Fibroblast of peridontal ligament (primary cell): ENCODE data around the gene CEACAM1.
A peak's percentile ranks its signal among the peaks of the same experiment; 100 is the strongest.
"Not testable (repeated sequence)": the region's sequence is repeated elsewhere in the genome, so short reads cannot be mapped to it uniquely, and the experiment has no call there.

Experiments
- DNase-seq: peaks from one replicate; pipeline ENCODE4 v3.0.0-alpha.2; 2010; ENCODE audit errors: extremely low read depth

Gene CEACAM1

DNA sequence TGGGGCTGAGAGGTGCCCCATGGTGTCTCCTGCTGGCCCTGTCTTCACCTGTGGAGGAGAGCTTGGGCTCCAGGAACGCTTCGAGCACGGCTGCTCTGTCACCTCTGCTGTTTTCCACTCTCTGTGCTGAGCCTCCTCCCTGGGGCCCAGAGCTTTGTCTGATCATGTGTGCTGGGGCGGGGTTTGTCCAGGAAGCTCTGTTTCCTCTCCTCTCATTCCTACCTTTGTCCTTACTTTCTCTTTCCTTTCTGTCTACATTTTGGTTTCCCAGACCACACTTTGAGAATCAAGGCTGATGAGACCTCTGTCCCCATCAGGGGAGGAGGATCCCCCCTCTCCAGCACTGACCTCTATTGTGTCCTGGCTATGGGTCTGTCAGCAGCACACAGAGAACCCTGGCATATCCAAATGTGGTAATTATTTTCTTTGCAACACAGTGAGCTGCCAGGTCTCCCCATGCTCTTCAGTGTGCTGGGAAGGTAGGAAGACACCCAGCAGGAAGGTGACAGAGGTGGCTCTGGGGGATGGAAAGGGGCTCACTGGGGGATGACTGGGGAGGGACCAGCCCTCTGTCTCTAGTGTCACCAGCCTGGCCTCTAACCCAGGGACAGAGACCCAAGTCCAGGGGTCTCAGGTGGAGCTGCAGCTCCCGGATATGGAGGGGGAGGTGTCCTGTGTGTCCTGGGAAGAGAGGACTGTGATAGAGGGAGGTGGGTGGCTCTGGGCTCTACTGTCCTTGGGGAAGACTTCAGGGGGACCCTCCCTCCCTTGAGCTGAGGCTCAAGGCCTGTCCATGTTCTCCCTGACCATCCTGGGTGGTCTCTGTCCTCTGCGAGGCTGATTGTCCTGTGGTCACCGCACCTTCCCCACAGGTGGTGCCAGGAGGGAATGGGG lies at the start of gene CEACAM1:
TSS of gene CEACAM1 (minus strand) at position 128 of the 894 bp plus-strand sequence. CDS start at position 21, 107 bp downstream.
- DNase-seq = no peak

DNA sequence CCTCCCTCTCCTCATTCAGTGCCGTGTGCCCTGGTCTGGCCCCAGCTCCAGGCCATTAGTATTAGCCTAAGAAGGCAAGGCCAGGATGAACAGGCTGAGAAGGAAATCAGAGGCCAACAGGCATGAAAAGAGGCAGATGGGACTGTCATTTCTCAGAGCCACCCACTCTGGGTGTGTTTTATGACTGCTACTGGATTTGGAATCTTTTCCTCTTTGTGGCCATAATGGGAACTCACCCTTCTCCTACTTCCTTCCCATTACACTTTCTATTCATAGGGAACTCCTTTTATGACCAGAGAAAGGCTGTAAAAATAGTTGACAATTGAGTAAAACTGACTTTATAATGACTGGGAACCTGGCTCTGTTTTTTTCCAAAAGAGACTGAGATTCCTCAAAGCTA lies 48.7 kb upstream of the CEACAM1 start:
- no peak for DNase-seq

DNA sequence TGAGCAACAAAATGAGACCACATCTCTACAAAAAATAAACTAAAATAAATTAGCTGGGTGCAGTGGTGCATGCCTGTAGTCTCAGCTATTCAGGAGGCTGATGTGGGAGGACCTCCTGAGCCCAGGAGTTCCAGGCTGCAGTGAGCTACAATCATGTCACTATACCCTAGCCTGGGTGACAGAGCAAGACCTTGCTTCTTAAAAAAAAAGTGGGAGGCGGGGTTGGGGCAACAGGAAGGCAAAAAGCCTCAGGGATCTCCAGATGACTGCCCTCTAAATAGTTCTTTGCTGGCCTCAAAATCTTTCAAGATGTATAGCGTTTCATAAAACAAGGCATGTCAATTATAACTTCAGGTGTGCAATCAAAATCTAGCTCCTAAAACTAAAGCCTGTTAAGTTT lies 48.0 kb upstream of the CEACAM1 start:
- no peak for DNase-seq

DNA sequence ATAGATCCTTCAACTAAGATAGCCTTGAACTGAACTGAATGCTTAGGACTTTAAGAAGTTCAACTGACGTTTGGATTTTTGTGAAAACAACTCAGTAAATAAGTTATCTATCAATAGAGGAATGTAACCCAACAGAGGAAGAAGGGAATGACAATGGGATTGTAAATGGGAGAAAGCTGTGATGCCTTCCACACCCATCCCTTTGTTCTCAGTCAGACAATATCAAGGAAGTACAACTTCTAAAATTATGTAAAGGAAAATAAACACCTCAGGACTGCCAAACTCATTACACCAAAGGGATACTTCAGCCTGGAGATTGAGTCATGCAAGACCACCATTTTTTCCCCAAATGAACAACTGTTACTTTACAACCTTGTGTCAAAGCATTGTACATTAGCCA lies 45.4 kb upstream of the CEACAM1 start:
- DNase-seq = no peak

DNA sequence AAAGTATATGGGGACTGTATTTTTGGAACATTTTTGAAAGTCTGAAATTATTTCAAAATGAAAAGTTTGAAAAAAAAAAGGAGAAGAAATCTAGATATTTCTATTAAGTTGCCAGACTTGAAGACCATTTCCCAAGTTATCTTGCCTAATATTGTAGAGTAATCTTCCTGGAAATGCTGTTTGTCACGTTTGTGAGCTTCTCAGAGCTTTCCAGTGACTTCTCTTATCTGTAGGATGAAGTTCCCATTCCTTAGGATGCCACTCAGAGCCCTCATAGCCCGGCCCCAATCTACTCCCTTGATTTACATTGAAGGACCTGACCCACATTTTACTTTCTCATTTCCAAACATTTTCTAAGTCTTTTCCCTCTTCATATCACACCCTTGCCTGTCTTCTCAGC lies 42.8 kb upstream of the CEACAM1 start:
- no peak for DNase-seq

DNA sequence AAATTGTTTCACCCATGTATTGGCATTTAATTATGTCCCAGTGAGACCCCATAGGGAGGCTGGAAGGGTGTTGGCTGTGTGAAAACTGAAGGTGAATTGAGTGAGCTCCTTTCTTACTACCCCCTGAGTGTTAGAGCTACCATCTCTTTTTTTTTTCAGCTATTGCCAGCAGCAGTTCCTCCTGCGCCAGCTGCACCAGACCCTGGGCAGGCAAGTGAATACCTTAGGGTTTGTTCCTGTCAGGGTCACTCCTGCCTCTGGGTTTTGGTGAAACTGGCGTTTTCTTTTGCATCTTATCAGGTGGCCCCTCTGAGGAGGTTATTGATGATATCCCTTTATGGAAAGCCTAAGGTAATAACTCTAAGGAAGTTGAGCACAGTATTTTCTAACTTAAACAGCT lies 40.9 kb upstream of the CEACAM1 start:
- DNase-seq = no peak

DNA sequence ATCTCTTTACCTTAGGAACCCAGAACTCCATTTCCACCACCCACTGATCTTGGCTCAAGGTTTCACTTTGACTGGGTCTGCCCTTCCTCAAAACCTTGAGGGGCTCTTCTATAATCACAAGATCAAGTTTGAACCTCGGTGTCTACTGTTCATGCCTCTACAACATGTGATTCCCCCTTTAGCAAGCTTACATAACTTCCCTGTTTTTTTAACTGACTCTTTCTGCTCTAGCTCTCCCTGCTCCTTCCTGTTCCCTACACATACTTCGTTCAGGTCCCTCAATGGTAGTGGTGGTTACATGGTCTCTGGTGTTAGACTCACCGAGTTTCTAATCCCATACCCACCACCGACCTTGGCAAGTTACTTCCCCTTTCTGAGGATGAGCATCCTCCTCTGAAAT lies 39.7 kb upstream of the CEACAM1 start:
- DNase-seq = no peak

DNA sequence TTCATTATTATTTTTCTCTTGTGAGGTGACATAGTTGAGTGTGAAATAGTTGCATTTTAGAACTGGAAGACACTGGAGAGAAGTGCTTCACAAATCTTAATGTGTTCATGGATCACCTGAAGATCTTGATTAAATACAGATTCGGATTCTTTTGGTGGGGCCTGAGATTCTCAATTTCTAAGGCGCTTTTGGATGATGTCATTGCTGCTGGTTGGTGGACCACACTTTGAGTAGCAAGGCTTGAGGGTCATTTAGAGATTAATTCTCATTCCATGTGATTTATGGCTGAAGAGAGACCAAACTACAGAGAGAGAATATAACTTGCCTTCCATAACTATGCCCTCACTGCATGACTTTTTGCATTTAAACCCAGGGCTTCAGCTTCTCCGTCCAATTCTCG lies 39.3 kb upstream of the CEACAM1 start:
- no peak for DNase-seq

DNA sequence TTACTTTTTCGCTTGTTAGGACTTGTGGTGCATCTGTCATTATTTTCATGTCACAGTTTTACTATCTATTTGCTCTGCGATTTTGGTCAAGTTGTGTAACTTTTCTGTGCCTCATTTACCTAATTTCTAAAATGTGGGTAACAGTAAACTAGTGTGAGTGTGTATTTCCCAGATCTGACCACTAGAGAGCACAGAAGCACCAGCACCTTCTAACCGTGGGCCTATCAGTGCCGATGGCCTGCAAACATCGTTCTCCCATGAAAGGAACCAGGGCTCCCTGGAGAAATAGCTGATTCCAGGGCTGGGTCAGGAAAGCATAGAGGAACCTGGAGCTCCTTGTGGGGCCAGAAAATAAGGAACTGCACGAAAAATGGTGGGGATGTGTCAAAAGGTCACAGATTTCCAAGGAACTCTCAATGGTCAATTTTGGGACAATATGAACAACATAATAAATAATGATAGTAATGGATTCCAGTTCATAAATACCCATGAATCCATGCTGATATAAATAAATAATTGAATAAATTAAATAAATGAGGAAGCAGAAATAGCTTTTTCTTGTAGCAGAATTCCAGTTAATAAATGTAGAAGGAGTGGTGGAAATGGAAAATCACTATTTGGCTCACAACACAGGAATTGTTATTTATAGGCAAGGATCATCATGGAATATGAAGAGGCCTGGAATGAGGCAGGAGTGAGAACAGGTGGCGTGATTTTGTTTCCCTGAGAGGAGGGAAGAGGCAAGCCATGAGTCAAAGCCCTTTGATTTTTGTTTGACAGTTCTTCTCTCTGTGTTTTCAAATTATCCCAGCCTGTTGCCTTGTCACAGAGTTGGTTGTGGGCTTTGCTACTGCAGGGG lies 35.3 kb upstream of the CEACAM1 start:
- DNase-seq = peak; percentile 43

DNA sequence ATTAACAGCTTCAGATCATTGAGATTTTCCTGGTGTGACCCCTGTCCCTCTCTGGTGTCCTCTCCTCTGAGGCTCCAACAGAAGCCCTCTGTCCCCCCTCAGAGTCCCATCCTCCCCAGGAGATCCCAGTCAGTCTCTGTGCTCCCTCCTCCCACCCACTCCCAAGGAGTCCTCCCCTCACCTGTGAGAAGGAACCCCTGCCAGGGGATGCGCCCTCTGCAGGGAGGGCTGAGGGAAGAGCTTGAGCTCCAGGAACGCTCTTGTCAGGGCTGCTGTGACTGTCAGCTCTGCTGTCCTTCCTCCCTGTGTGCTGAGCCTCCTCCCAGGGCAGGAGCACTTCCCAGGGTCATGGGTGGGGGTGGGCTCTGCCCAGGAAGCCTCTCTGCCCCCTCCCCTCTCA lies 33.2 kb upstream of the CEACAM1 start:
- DNase-seq = no peak

DNA sequence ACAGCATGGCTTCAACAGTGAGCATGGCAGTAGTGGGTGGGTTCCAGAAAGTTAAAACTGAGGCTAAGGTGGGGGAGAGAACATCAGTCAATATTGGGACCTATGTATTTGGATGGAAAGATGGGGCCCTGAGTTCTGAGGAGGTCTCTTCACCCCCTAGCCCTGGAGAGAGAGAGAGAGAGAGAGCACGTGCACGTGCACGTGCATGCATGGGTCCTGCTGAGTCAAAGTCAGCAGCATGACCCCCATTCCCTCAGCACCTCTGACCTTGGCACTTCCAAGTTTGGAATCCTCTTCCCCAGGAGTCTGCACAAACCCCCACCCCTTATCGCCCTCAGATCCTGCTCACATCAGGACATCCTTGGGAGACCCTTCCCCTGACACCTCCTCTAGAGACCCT lies 32.5 kb upstream of the CEACAM1 start:
- DNase-seq = no peak

DNA sequence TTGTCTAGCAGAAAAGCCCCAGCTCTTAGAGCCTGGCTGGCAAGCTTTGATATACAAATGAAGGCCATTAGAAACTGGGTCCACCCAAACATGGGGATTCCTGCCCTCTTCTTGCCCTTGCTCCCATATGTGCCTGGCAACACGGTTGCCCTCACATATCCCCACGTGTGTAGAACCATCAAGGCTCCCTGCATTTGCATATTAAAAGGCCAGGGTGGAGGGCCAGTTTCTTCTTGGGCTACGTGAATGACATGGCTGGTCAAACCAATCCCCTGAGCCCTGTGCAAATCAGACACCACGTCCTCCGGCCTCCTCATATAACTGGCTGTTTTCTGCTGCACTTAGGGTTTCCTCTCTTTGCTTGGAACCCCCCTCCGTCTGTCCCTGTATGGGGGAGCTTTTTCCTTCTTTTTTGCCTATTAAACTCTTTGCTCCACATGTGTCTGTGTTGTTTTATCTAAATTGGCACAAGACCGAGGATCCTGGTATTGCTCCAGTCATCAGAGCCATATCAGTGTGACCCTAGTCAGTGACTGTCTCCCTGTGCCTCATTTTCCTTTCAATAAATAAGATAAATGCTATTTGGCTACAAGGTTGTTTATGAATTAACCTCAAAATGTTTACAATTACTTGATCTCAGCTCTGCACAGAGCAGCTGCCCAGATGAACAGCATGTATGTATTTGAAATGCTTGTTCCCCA lies 30.3 kb upstream of the CEACAM1 start:
- DNase-seq = no peak

DNA sequence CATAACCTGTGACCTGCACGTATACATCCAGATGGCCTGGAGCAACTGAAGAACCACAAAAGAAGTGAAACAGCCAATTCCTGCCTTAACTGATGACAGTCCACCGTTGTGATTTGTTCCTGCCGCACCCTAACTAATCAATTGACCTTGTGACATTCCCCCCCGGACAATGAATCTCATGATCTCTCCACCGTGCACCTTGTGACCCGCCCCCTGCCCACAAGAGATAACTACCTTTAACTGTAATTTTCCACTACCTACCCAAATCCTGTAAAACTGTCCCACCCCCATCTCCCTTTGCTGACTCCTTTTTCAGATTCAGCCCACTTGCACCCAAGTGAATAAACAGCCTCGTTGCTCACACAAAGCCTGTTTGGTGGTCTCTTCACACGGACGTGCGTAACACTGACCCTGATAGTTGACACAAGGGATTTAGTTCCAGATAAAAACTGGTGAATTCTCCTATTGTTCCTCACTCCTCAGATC lies 29.1 kb upstream of the CEACAM1 start:
- not testable (repeated sequence) for DNase-seq

DNA sequence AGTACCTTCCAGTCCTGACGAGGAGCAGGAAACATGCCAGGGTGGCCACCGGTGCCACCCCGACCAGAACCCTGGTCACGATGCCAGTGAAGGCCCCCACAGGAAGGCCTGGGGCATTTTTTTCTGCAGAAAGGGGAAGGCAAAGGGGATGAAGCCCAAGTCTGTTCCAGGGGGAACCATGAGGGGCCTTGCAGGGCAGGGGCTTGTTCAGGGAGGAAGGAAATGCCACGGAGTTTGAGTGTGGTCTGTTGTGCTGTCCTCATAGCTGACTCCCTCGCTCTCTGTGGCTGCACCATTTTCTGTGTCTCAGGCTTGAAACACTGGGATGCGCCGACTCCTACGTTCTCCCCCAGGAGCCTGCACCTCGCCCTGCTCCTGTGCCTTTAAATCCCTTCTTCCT lies 27.5 kb upstream of the CEACAM1 start:
- DNase-seq = no peak

DNA sequence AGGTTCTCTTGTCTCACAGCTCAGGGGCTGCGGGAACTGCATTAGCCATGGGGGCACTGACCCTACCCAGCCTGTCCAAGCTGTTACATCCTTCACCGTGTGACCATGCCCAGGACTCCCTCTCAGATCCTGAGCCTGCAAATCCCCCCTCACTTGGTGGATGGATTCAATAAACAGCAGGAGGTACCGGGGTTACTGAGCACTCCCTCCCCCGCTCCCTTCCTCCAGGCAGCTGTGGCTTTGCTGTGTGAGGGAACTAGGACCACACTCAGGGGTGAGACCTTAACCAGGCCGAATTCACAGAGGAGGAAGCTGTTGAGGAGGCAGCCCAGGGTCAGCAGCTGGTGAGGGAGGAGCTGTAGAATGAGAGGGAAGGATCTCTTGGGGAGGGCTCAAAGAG lies 27.0 kb upstream of the CEACAM1 start:
- no peak for DNase-seq

DNA sequence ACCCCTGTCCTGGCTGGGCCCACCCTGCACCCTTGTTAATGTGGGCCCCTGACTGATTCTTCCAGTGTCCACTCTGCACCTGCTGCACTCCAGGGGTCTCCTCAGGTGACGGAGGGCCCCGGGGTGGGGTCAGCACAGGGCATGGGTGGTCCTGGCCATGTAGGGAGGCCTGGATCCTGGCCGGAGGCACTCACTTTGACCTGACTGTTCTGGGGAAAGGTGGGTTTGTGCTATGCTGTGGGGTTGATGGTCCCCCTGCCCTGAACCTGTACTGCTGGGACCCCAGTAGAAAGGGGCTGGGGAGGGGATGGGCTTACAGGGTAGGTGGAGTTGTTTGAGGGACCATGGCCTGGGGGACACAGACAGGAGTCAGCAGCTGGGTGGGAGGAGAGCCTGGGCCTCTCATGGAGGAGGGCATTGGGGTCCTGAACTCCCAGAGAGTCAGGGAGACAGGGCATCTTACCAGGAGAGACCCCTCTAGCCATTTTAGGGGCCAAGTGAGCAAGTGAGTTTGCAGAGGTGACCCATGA lies 25.8 kb upstream of the CEACAM1 start:
- no peak for DNase-seq

DNA sequence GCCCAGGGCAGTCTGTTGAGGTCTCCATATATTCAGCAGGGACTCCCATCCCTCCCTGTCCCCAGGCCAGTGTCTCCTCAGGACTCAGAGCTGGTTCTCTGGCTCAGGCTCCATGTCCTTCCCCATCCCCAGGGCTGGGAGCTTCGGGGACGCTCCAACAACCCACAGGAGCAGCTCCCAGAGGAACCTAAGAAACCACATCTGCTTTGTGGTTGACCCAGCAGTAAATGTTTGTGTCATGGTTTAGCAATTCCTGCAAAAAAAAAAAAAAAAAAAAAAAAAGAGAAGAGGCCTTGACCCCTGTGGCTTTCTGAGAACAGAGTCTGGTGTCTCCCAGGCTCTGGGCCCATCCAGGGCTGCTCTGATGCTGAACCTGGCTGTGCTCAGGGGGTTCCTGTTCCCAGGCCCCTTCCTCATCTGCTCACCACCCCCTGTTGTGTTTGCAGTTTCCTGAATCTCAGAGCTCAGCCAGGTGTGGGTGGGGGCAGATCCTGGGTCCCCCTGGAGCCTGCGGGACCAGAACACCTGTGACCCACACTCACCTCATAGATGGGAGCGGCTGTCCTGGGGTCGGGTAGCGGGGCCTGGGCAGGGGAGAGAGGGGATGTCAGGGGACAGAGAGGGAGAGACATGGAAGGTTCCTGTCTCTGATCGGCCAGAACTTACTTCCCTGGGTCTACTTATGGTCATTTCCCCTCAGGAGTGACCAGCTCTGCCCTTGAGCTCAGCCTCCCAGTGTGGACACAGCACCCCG lies 25.2 kb upstream of the CEACAM1 start:
- DNase-seq = peak; percentile 53

DNA sequence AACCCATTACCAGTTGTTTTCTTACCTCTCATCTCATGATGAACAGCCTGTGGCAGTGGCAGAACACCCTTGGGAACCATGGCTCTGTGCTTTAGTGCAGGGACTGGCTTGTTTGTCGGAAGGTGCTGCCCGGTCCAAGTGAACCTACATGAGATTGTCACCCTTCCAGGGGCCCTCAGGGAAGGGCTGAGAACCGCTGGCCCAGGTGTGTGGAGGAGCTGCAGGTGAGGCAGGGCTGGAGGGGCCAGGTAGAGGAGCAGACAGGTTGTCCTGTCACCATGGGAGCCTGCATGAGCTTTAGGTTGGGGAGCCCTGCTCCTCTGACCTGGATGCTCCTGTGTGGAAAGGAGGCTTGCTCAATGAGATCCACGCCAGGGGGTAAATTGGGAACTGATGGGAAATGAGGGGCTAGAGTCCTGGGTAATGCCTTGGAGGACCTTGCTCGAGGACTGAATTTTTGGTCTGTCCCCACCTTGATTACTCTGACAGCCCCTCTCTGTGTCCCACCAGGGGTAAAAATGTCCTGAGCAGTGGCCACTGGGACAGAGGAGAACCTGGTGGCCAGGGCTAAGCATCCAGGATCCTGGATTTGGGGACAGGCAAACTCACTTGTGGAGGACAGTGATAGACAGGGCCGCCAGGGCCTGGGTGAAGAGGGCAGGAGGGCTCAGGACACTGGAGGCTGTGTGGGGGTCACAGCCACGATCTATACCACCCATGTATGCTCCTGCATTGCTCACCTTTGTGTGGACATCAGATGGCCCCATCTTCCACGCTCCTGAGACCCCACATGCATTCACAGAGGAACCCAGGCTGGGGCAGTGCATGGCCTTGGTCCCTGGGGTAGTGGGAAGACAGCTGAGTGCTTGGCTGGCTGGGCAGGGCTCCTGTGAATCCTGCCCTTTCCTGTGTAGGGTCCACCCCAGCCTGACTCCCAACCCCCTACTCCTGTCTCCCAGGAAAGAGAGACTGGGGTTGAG lies 24.1 kb upstream of the CEACAM1 start:
- DNase-seq = no peak

DNA sequence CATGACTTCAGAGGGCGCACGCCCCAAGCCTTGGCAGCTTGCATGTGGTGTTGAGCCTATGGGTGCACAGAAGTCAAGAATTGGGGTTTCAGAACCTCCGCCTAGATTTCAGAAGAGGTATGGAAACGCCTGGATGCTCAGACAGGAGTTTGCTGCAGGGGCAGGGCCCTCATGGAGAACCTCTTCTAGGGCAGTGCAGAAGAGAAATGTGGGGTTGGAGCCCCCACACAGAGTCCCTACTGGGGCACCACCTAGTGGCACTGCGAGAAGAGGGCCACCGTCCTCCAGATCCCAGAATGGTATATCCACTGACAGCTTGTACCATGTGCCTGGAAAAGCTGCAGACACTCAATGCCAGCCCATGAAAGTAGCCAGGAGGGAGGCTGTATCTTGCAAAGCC lies 22.2 kb upstream of the CEACAM1 start:
- not testable (repeated sequence) for DNase-seq

DNA sequence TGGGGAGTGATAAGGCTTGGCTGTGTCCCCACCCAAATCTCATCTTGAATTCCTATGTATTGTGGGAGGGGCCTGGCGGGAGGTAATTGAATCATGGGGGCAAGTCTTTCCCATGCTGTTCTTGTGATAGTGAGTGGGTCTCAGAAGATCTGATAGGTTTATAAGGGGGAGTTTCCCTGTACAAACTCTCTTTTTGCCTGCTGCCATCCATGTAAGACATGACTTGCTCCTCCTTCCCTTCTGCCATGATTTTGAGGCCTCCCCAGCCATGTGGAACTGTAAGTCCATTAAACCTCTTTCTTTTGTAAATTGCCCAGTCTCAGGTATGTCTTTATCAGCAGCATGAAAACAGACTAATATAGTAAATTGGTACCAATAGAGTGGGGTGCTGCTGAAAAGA lies 20.8 kb upstream of the CEACAM1 start:
- not testable (repeated sequence) for DNase-seq
